H1 (cell line): ENCODE data around the gene HOXB4. TPM values are rescaled to one million over a fixed set of nuclear protein-coding genes. Genes with fewer than 3 reads are reported as not detected.

Experiments used
- CTCF ChIA-PET: fragments of 300-600 bp; sonication (Branson Sonifier 250); formaldehyde crosslinking; loops from one replicate; lab custom pipeline; 2021; ENCODE audit not compliant: partially characterized antibody; lab: Charles Lee
- POLR2A ChIA-PET: fragments of 300-600 bp; sonication (Branson Sonifier 250); formaldehyde crosslinking; loops from one replicate; lab custom pipeline; 2021; ENCODE audit warnings: inconsistent platforms; ENCODE audit not compliant: partially characterized antibody; lab: Charles Lee
- DNase-seq, 2 experiments: peaks; one replicate each; pipeline versions ENCODE4 v3.0.0 to v3.0.0-alpha.2; 2010 to 2022; ENCODE audit warnings: low spot score in 2 of 2, low read depth in 1 of 2, mixed read lengths in 1 of 2
- FAIRE-seq: peaks from 2 replicates; lab custom pipeline; 2011; peaks lifted over from hg19 to GRCh38; lab: Jason Lieb, UNC
- H2AFZ ChIP-seq: 2 replicates; pipeline ENCODE4 v1.8.1; 2012; ENCODE audit warnings: low read length, inconsistent platforms
- H2AK5ac ChIP-seq: 2 replicates; pipeline ENCODE4 v1.6.1; 2013; ENCODE audit warnings: low read depth, low read length
- H2BK120ac ChIP-seq: replicated peaks from 2 replicates; pipeline ENCODE3; 2013; ENCODE audit warnings: low read depth, low read length, inconsistent platforms
- H2BK12ac ChIP-seq: 2 replicates; pipeline ENCODE4 v1.6.1; 2013; ENCODE audit warnings: low read depth, low read length
- H2BK15ac ChIP-seq: 2 replicates; pipeline ENCODE4 v1.6.1; 2013; ENCODE audit warnings: low read length
- H2BK20ac ChIP-seq: 2 replicates; pipeline ENCODE4 v1.6.1; 2013; ENCODE audit warnings: low read length
- H2BK5ac ChIP-seq: 2 replicates; pipeline ENCODE4 v1.6.1; 2013; ENCODE audit warnings: low read depth, low read length
- H3K14ac ChIP-seq: 2 replicates; pipeline ENCODE4 v1.6.1; 2013; ENCODE audit warnings: inconsistent platforms; ENCODE audit not compliant: insufficient read length
- H3K18ac ChIP-seq: 2 replicates; pipeline ENCODE4 v1.6.1; 2013; ENCODE audit warnings: low read length; ENCODE audit errors: extremely low read depth
- H3K23ac ChIP-seq: 2 replicates; pipeline ENCODE4 v1.6.1; 2013; ENCODE audit warnings: inconsistent platforms; ENCODE audit not compliant: insufficient read length
- H3K23me2 ChIP-seq: 2 replicates; pipeline ENCODE4 v1.6.1; 2013; ENCODE audit warnings: low read depth, low read length
- H3K27ac ChIP-seq: 2 replicates; pipeline ENCODE4 v1.6.1; 2011; ENCODE audit warnings: low read depth, low read length, inconsistent platforms
- H3K27me3 ChIP-seq, 4 experiments: replicated peaks in 1 of 4; 1 replicate in 1 of 4; 2 replicates in 3 of 4; pipeline versions ENCODE4 v1.6.1 to v1.8.1; 2011 to 2013; ENCODE audit warnings: low read length in 3 of 4, mild to moderate bottlenecking in 3 of 4, inconsistent platforms in 2 of 4, mixed read lengths in 2 of 4, moderate library complexity in 1 of 4; ENCODE audit not compliant: control insufficient read depth in 3 of 4, insufficient read depth in 3 of 4; ENCODE audit errors: extremely low read depth in 1 of 4
- H3K36me3 ChIP-seq, 4 experiments: 2 replicates each; pipeline versions ENCODE4 v1.6.1 to v1.8.1; 2011 to 2013; ENCODE audit warnings: mild to moderate bottlenecking in 4 of 4, low read length in 3 of 4, moderate library complexity in 2 of 4, control low read depth in 1 of 4, inconsistent platforms in 1 of 4; ENCODE audit not compliant: insufficient read depth in 4 of 4, control insufficient read depth in 2 of 4
- H3K4ac ChIP-seq: replicated peaks from 2 replicates; pipeline ENCODE3; 2013; ENCODE audit warnings: low read length, low read depth, mixed read lengths, inconsistent platforms; ENCODE audit not compliant: insufficient read length
- H3K4me1 ChIP-seq, 4 experiments: replicated peaks in 1 of 4; 1 replicate in 1 of 4; 2 replicates in 3 of 4; pipeline versions ENCODE4 v1.6.1 to v1.8.1; 2011 to 2013; ENCODE audit warnings: low read length in 3 of 4, inconsistent platforms in 2 of 4, mixed read lengths in 1 of 4; ENCODE audit not compliant: insufficient read depth in 4 of 4, control insufficient read depth in 3 of 4
- H3K4me2 ChIP-seq, 2 experiments: 2 replicates each; pipeline versions ENCODE4 v1.6.1 to v1.8.1; 2011 to 2013; ENCODE audit warnings: low read depth in 2 of 2, low read length in 2 of 2, control low read depth in 1 of 2, inconsistent platforms in 1 of 2, mild to moderate bottlenecking in 1 of 2; ENCODE audit not compliant: insufficient read depth in 1 of 2
- H3K4me3 ChIP-seq, 4 experiments: fragments of 200-600, 300-600 bp in 1 of 4; sonication (generic), shearing (Covaris generic), sonication (Bioruptor Twin) in 1 of 4; 2 replicates each; pipeline versions ENCODE4 v1.5.1 to v1.8.1; 2011 to 2016; ENCODE audit warnings: low read length in 4 of 4, low read depth in 3 of 4, control low read depth in 2 of 4, inconsistent platforms in 2 of 4, mild to moderate bottlenecking in 2 of 4, mixed read lengths in 1 of 4, moderate library complexity in 1 of 4; ENCODE audit not compliant: insufficient read depth in 2 of 4; ENCODE audit errors: extremely low read depth in 1 of 4
- H3K56ac ChIP-seq: replicated peaks from 2 replicates; pipeline ENCODE3; 2013; ENCODE audit warnings: low read depth, mild to moderate bottlenecking, mixed read lengths, low read length, inconsistent platforms; ENCODE audit not compliant: insufficient read length
- H3K79me1 ChIP-seq: 2 replicates; pipeline ENCODE4 v1.6.1; 2013; ENCODE audit warnings: low read depth, low read length, control low read depth
- H3K79me2 ChIP-seq, 2 experiments: 2 replicates each; pipeline versions ENCODE4 v1.6.1 to v1.8.1; 2012 to 2013; ENCODE audit warnings: low read length in 2 of 2, mild to moderate bottlenecking in 2 of 2, inconsistent platforms in 1 of 2; ENCODE audit not compliant: insufficient read depth in 2 of 2, control insufficient read depth in 1 of 2
- H3K9ac ChIP-seq, 4 experiments: replicated peaks in 1 of 4; 1 replicate in 1 of 4; 2 replicates in 3 of 4; pipeline versions ENCODE4 v1.6.1 to v1.8.1; 2011 to 2013; ENCODE audit warnings: low read depth in 3 of 4, low read length in 3 of 4, control low read depth in 2 of 4, mild to moderate bottlenecking in 2 of 4, moderate library complexity in 2 of 4, inconsistent platforms in 1 of 4; ENCODE audit errors: extremely low read depth in 1 of 4
- H3K9me3 ChIP-seq, 2 experiments: 2 replicates each; pipeline versions ENCODE4 v1.6.1 to v1.8.1; 2012 to 2013; ENCODE audit warnings: mild to moderate bottlenecking in 2 of 2, moderate library complexity in 2 of 2, control low read depth in 1 of 2, inconsistent platforms in 1 of 2, low read depth in 1 of 2, low read length in 1 of 2, mixed read lengths in 1 of 2; ENCODE audit not compliant: insufficient read depth in 2 of 2
- H4K20me1 ChIP-seq, 2 experiments: replicated peaks in 1 of 2; 2 replicates each; pipeline versions ENCODE3 to v1.8.1; 2011 to 2013; ENCODE audit warnings: inconsistent platforms in 2 of 2, low read length in 2 of 2, mild to moderate bottlenecking in 1 of 2; ENCODE audit not compliant: insufficient read depth in 2 of 2, control insufficient read depth in 1 of 2
- H4K5ac ChIP-seq: 2 replicates; pipeline ENCODE4 v1.6.1; 2013; ENCODE audit warnings: low read length, low read depth, mixed read lengths, inconsistent platforms; ENCODE audit not compliant: insufficient read length
- H4K8ac ChIP-seq: 2 replicates; pipeline ENCODE4 v1.8.0; 2013; ENCODE audit warnings: mild to moderate bottlenecking, moderate library complexity, low read length, inconsistent platforms; ENCODE audit not compliant: insufficient read depth; ENCODE audit errors: extremely low read depth
- H4K91ac ChIP-seq: replicated peaks from 2 replicates; pipeline ENCODE3; 2013; ENCODE audit warnings: low read length, mixed read lengths, inconsistent platforms; ENCODE audit not compliant: insufficient read length
- ASH2L ChIP-seq: fragments of 200-600, 300-600 bp; sonication (generic); IDR thresholded peaks from one replicate; pipeline ENCODE4 v1.7.1; 2017; ENCODE audit warnings: low read length
- EZH2 ChIP-seq: fragments of 200-600 bp; sonication (generic); IDR thresholded peaks from 2 replicates; pipeline ENCODE4 v1.7.1; 2012; ENCODE audit warnings: low read depth, mild to moderate bottlenecking, moderate library complexity, low read length, inconsistent platforms; ENCODE audit not compliant: severe bottlenecking
- KDM1A ChIP-seq: fragments of 200-600, 300-600 bp; sonication (generic); IDR thresholded peaks from 2 replicates; pipeline ENCODE4 v1.7.1; 2016; ENCODE audit warnings: mild to moderate bottlenecking, low read length, borderline replicate concordance
- KDM4A ChIP-seq: IDR thresholded peaks from one replicate; pipeline ENCODE4 v1.7.1; 2012; ENCODE audit warnings: low read depth, mild to moderate bottlenecking, moderate library complexity, low read length, inconsistent platforms; ENCODE audit not compliant: severe bottlenecking
- PHF8 ChIP-seq: fragments of 200-600 bp; sonication (generic); conservative IDR thresholded peaks from 2 replicates; pipeline ENCODE4 v1.7.1; 2012; ENCODE audit warnings: low read depth, mild to moderate bottlenecking, inconsistent platforms, low read length, moderate library complexity
- POU5F1 ChIP-seq: IDR thresholded peaks from 2 replicates; pipeline ENCODE4 v1.6.1; 2011; ENCODE audit warnings: low read depth, mild to moderate bottlenecking, low read length, moderate library complexity
- RNF2 ChIP-seq: fragments of 200-900, 300-1000 bp; sonication (generic); IDR thresholded peaks from 2 replicates; pipeline ENCODE4 v1.7.1; 2016; ENCODE audit warnings: borderline replicate concordance, low read depth, mild to moderate bottlenecking, antibody characterized with exemption, low read length; ENCODE audit not compliant: poor library complexity, severe bottlenecking; ENCODE audit errors: missing control alignments
- SUZ12 ChIP-seq: fragments of 200-600 bp; sonication (generic); IDR thresholded peaks from 2 replicates; pipeline ENCODE4 v1.6.1; 2012; ENCODE audit warnings: mild to moderate bottlenecking, inconsistent platforms, low read length, moderate library complexity, mixed read lengths
- YY1 ChIP-seq: IDR thresholded peaks from 2 replicates; pipeline ENCODE4 v1.6.1; 2011; ENCODE audit warnings: low read depth, mild to moderate bottlenecking, low read length
- WGBS, 2 experiments: shearing (Covaris generic) in 1 of 2; methylation state at CpG; one replicate each; pipeline versions ENCODE4 v1.1.6 to v1.1.7; 2013 to 2015; ENCODE audit warnings: low lambda C conversion rate in 2 of 2, mixed read lengths in 2 of 2, inconsistent platforms in 1 of 2, low coverage in 1 of 2, missing lambda C conversion rate in 1 of 2; ENCODE audit not compliant: insufficient replicate concordance in 2 of 2, insufficient coverage in 1 of 2, insufficient read length in 1 of 2; ENCODE audit errors: extremely low coverage in 1 of 2, missing lambda C conversion rate in 1 of 2; 5-methylcytosine and 5-hydroxymethylcytosine counted together
- polyA plus RNA-seq, 7 experiments: library from polyadenylated mRNA; depleted of rRNA in 3 of 7; stranded (reverse) in 5 of 7; unstranded in 2 of 7; fragments of >200 nt in 5 of 7; fragments of 200-250 nt in 2 of 7; gene quantifications; 1 replicate in 5 of 7; 2 replicates in 1 of 7; 4 replicates in 1 of 7; pipeline versions ENCODE4 v1.2.1 to v1.2.3, GENCODE V29; 2011 to 2013; ENCODE audit warnings: missing spikeins in 2 of 7, mixed read lengths in 2 of 7
- total RNA-seq: library from RNA; stranded (reverse); fragmentation: NEBNext Ultra II Directional; extraction: Animal tissue kit (Norgen Biotek cat#: 25700); gene quantifications from 2 replicates; pipeline ENCODE4 v1.2.1, GENCODE V29; 2021

Gene HOXB4
- total and polyA plus RNA-seq, 2 of the 8 experiments (the other 6 are each of a cell fraction or from before 2014, with no cell fraction given) = not detected

GRCh38 chr17:48541577-48542113, 36.5 kb downstream of the HOXB4 start:
- ChIA-PET POLR2A (interaction anchor here (0.9 kb wide), 3 partner anchors 13 to 21 kb away, joined by 3 read pairs; no protein-coding TSS in a partner anchor), CTCF (interaction anchor here (0.6 to 3.4 kb wide), 7 partner anchors 9 to 54 kb away, joined by 3 to 14 read pairs (median 6); no protein-coding TSS in a partner anchor)
- H2AK5ac ChIP-seq = no peak overlapping the region
- TF ChIP-seq PHF8 (no peak), KDM1A (no peak), KDM4A (peak; percentile 46), YY1 (peak; percentile 88), EZH2 (peak; percentile 88), SUZ12 (peak; percentile 85), RNF2 (peak; percentile 93), POU5F1 (no peak), ASH2L (peak; percentile 30)
- peak overlapping the region; percentile 42; the same call in 1 of the 2 replicates for H3K18ac ChIP-seq
- H3K4me1 ChIP-seq = peaks cover 0 to 13% (median 8%) of the 10 kb centered on the region in 4 experiments; a peak in 6 of 7 replicates
- 0 out of 2 replicates have a peak overlapping the region, but pooled peaks have one; percentile 15 for H2BK5ac ChIP-seq
- H2AFZ ChIP-seq = no peak overlapping the region; the same call in 1 of the 2 replicates
- no peaks in the 10 kb centered on the region for H3K9me3 ChIP-seq
- no peaks in the 10 kb centered on the region for H3K79me1 ChIP-seq
- H3K4ac ChIP-seq = no peak overlapping the region
- H4K8ac ChIP-seq = peak overlapping the region; percentile 83; the same call in 1 of the 2 replicates
- H4K5ac ChIP-seq = no peak overlapping the region
- H3K14ac ChIP-seq = no peak overlapping the region
- peak overlapping the region; percentile 23 to 56 (median 37); a peak in 7 of 8 replicates for H3K4me3 ChIP-seq
- H2BK15ac ChIP-seq = no peak overlapping the region
- no peak overlapping the region for H3K56ac ChIP-seq
- no peaks in the 10 kb centered on the region for H3K79me2 ChIP-seq
- no peak overlapping the region for H4K91ac ChIP-seq
- peak overlapping the region; percentile 60; the same call in 1 of the 2 replicates for H2BK12ac ChIP-seq
- H3K36me3 ChIP-seq = peaks cover 0 to 3% (median 0%) of the 10 kb centered on the region in 4 experiments; a peak in 1 of 8 replicates
- H2BK120ac ChIP-seq = no peak overlapping the region
- DNase-seq = peak in 1 of 2 experiments; percentile 67
- 2% methylated on average over 27 of the region's 36 CpGs; no CpG with 5 or more reads in 1 of the 2 experiments for WGBS, 2 experiments
- no peak overlapping the region for H3K23ac ChIP-seq
- H3K27me3 ChIP-seq = peaks cover 68 to 84% (median 80%) of the 10 kb centered on the region in 4 experiments
- peak overlapping the region; percentile 65 to 91 for H3K4me2 ChIP-seq
- no peak overlapping the region for H2BK20ac ChIP-seq
- H3K27ac ChIP-seq = no peak overlapping the region
- H3K23me2 ChIP-seq = no peaks in the 10 kb centered on the region; the same call in 1 of the 2 replicates
- no peak for FAIRE-seq
- peaks cover 5 to 8% of the 10 kb centered on the region in 2 experiments for H4K20me1 ChIP-seq
- H3K9ac ChIP-seq = no peak overlapping the region
